PC-3 (cell line): ENCODE data around the gene RUNDC1.

ENCODE experiments used
- EZH2 ChIP-seq: fragments of 300-600 bp; sonication (generic); IDR thresholded peaks from one replicate; pipeline ENCODE4 v1.6.1; 2017; ENCODE audit warnings: antibody characterized with exemption, mild to moderate bottlenecking, low read length; ENCODE audit not compliant: unreplicated experiment
- EZH2phosphoT487 ChIP-seq: fragments of 300-600 bp; sonication (generic); IDR thresholded peaks from 2 replicates; pipeline ENCODE4 v1.6.1; 2018; ENCODE audit warnings: mild to moderate bottlenecking, antibody characterized with exemption, low read length, borderline replicate concordance
- TF ChIP-seq, protein P1 (sequence below): fragments of 300-600 bp; sonication (generic); conservative IDR thresholded peaks from 2 replicates; pipeline ENCODE4 v1.5.1; 2017; ENCODE audit warnings: antibody characterized with exemption, low read depth, mild to moderate bottlenecking, low read length

DNA sequence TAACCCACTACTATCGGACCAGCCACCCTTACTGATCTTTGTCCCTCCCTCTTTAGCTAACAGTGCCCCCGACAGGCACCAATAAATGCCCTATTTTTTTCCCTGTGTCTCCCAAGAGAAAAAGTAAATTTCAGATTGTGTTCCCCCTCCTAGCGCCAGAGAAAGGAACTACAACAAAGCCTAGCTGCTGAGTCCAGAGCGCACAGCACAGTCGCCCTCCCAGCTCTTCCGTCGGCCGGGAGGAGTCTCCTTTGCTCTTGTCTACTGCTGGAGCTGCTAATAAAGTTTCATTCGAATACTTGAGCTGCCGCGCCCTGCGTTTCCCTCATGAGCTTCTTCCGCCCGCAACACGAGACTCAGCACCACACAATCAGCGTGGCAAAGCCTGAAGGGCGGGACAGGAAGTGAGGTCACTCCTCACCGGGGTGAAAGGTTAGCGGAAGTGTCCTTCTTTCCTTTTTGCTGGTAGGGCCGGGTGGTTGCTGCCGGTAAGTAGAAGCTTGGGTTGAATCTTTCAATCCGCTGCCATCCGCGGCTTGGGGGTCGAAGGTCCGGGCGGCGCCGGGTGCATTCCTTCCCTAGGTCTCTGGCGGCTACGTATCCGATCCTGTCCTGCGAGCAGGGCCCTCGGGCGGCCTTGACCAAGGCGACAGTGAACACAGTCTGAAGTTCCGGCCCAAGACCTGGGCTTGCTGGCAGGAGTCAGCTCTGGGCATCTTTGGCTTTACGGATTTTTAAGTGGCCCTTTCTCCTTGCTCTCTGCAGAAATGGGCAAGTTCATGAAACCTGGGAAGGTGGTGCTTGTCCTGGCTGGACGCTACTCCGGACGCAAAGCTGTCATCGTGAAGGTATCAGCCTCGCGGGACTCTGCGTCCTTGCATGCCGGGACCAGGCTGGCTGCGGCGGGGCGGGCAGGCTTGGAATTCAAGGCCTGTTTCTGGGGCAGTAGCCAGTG, 17.9 kb downstream of the RUNDC1 start, which contains the start of gene RPL27:
- TF ChIP-seq, protein P1, sequence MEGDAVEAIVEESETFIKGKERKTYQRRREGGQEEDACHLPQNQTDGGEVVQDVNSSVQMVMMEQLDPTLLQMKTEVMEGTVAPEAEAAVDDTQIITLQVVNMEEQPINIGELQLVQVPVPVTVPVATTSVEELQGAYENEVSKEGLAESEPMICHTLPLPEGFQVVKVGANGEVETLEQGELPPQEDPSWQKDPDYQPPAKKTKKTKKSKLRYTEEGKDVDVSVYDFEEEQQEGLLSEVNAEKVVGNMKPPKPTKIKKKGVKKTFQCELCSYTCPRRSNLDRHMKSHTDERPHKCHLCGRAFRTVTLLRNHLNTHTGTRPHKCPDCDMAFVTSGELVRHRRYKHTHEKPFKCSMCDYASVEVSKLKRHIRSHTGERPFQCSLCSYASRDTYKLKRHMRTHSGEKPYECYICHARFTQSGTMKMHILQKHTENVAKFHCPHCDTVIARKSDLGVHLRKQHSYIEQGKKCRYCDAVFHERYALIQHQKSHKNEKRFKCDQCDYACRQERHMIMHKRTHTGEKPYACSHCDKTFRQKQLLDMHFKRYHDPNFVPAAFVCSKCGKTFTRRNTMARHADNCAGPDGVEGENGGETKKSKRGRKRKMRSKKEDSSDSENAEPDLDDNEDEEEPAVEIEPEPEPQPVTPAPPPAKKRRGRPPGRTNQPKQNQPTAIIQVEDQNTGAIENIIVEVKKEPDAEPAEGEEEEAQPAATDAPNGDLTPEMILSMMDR, result peak; percentile 73
- TF ChIP-seq EZH2, result no peak
- TF ChIP-seq EZH2phosphoT487, result no peak
